HCT116 (cell line): ENCODE data around the gene ALOX12B. TPM values are rescaled to one million over a fixed set of nuclear protein-coding genes. Genes with fewer than 3 reads are reported as not detected.

Source experiments
- ATAC-seq: fragments of 200-7000 bp; cut with Tn5 transposase; 2 replicates; pipeline ENCODE4 v1.9.1; 2020; ENCODE audit warnings: mild to moderate bottlenecking, moderate library complexity
- BruUV-seq: library from RNA; stranded (reverse); fragments of 400-500 nt; replicated peaks from 2 replicates; lab custom pipeline; 2021; lab: Mats Ljungman, UMichigan
- CTCF ChIA-PET: fragments of 300-600 bp; sonication (Branson Sonifier 250); formaldehyde crosslinking; loops from one replicate; lab custom pipeline; 2021; ENCODE audit warnings: antibody characterized with exemption; lab: Charles Lee
- POLR2A ChIA-PET: fragments of 300-600, 350-600 bp; sonication (Branson Sonifier 250); formaldehyde crosslinking; loops from one replicate; lab custom pipeline; 2021; ENCODE audit warnings: antibody characterized with exemption; lab: Charles Lee
- RAD21 ChIA-PET, 2 experiments: fragments of 300-600 bp; sonication (Branson Sonifier 250); formaldehyde crosslinking; loops; one replicate each; lab custom pipeline; 2023; ENCODE audit warnings: low total read pairs in 2 of 2; ENCODE audit not compliant: uncharacterized antibody in 2 of 2, unreplicated experiment in 2 of 2, low non-redundant PET in 1 of 2; lab: Charles Lee
- DNase-seq: peaks from one replicate; pipeline ENCODE4 v3.0.0-alpha.2; 2010; ENCODE audit warnings: low read depth, low spot score
- H2AFZ ChIP-seq: fragments of 200-600 bp; shearing (Covaris generic), sonication (generic); 2 replicates; pipeline ENCODE4 v1.6.1; 2017; ENCODE audit warnings: low read depth, mixed run types, mixed read lengths, antibody characterized with exemption, low read length; ENCODE audit not compliant: poor library complexity, severe bottlenecking
- H3K27ac ChIP-seq: 2 replicates; pipeline ENCODE4 v1.5.1; 2012; ENCODE audit warnings: low read depth, low read length
- H3K27me3 ChIP-seq: fragments of 200-600 bp; sonication (generic); 2 replicates; pipeline ENCODE4 v1.6.1; 2016; ENCODE audit warnings: mixed run types, low read length, mixed read lengths; ENCODE audit not compliant: insufficient read depth
- H3K36me3 ChIP-seq, 2 experiments: fragments of 200-500 bp in 1 of 2; fragments of 200-600 bp in 1 of 2; sonication (Bioruptor generic) in 1 of 2; sonication (generic) in 1 of 2; 2 replicates each; pipeline versions ENCODE4 v1.5.1 to v1.6.1; 2014 to 2016; ENCODE audit warnings: low read length in 2 of 2, inconsistent platforms in 1 of 2, mixed read lengths in 1 of 2, mixed run types in 1 of 2; ENCODE audit not compliant: insufficient read depth in 2 of 2, control insufficient read depth in 1 of 2
- H3K4me1 ChIP-seq, 2 experiments: fragments of 200-600 bp in 1 of 2; sonication (generic) in 1 of 2; 2 replicates each; pipeline versions ENCODE4 v1.5.1 to v1.6.1; 2012 to 2017; ENCODE audit warnings: low read length in 2 of 2, inconsistent platforms in 1 of 2, mild to moderate bottlenecking in 1 of 2, mixed read lengths in 1 of 2, mixed run types in 1 of 2, moderate library complexity in 1 of 2; ENCODE audit not compliant: insufficient read depth in 2 of 2, control insufficient read depth in 1 of 2
- H3K4me2 ChIP-seq: fragments of 200-600 bp; sonication (generic); 2 replicates; pipeline ENCODE4 v1.6.1; 2017; ENCODE audit warnings: mixed run types, low read length, mixed read lengths
- H3K4me3 ChIP-seq, 2 experiments: fragments of 200-600 bp in 1 of 2; sonication (generic) in 1 of 2; replicated peaks in 1 of 2; 2 replicates each; pipeline ENCODE4 v1.5.1; 2011 to 2016; ENCODE audit warnings: low read length in 2 of 2, control low read depth in 1 of 2, low read depth in 1 of 2, mild to moderate bottlenecking in 1 of 2, mixed read lengths in 1 of 2, mixed run types in 1 of 2
- H3K79me2 ChIP-seq: fragments of 200-600 bp; sonication (generic); 2 replicates; pipeline ENCODE4 v1.6.1; 2017; ENCODE audit warnings: mild to moderate bottlenecking, mixed run types, low read length, moderate library complexity, mixed read lengths; ENCODE audit not compliant: insufficient read depth
- H3K9ac ChIP-seq: fragments of 200-600 bp; sonication (generic); 2 replicates; pipeline ENCODE4 v1.6.1; 2016; ENCODE audit warnings: low read length, mixed read lengths
- H3K9me2 ChIP-seq: fragments of 200-600 bp; sonication (generic), shearing (Covaris generic); 2 replicates; pipeline ENCODE4 v1.6.1; 2017; ENCODE audit warnings: mixed run types, mild to moderate bottlenecking, moderate library complexity; ENCODE audit not compliant: insufficient read depth
- H3K9me3 ChIP-seq, 2 experiments: fragments of 200-500 bp in 1 of 2; fragments of 200-600 bp in 1 of 2; sonication (Bioruptor generic) in 1 of 2; sonication (generic) in 1 of 2; 2 replicates each; pipeline ENCODE4 v1.6.1; 2014 to 2017; ENCODE audit warnings: low read length in 2 of 2, mixed read lengths in 2 of 2, inconsistent platforms in 1 of 2, low read depth in 1 of 2, mild to moderate bottlenecking in 1 of 2, mixed run types in 1 of 2, moderate library complexity in 1 of 2; ENCODE audit not compliant: control insufficient read depth in 1 of 2, insufficient read depth in 1 of 2
- H4K20me1 ChIP-seq: fragments of 200-600 bp; sonication (generic), shearing (Covaris generic); 2 replicates; pipeline ENCODE4 v1.6.1; 2017; ENCODE audit warnings: mixed run types, mild to moderate bottlenecking, moderate library complexity; ENCODE audit not compliant: insufficient read depth
- EGR1 ChIP-seq: IDR thresholded peaks from 2 replicates; pipeline ENCODE4 v1.6.1; 2012; ENCODE audit warnings: low read depth
- EZH2 ChIP-seq: fragments of 200-600 bp; sonication (generic); IDR thresholded peaks from 2 replicates; pipeline ENCODE4 v1.6.1; 2017; ENCODE audit warnings: antibody characterized with exemption, mixed run types
- EZH2phosphoT487 ChIP-seq: fragments of 200-600 bp; IDR thresholded peaks from 2 replicates; pipeline ENCODE4 v1.6.1; 2018; ENCODE audit warnings: antibody characterized with exemption, borderline replicate concordance
- FOSL1 ChIP-seq: IDR thresholded peaks from 2 replicates; pipeline ENCODE4 v1.6.1; 2012; ENCODE audit warnings: low read depth
- JUND ChIP-seq: IDR thresholded peaks from 2 replicates; pipeline ENCODE4 v1.6.1; 2012
- POLR2AphosphoS5 ChIP-seq: IDR thresholded peaks from 2 replicates; pipeline ENCODE4 v1.6.1; 2011; ENCODE audit warnings: mild to moderate bottlenecking, low read depth, low read length, moderate library complexity
- RAD21 ChIP-seq: IDR thresholded peaks from 2 replicates; pipeline ENCODE4 v1.6.1; 2012; ENCODE audit warnings: low read depth, mild to moderate bottlenecking
- SIN3A ChIP-seq: IDR thresholded peaks from 2 replicates; pipeline ENCODE4 v1.6.1; 2012; ENCODE audit warnings: low read depth
- SP1 ChIP-seq: IDR thresholded peaks from 2 replicates; pipeline ENCODE4 v1.6.1; 2012; ENCODE audit warnings: low read depth
- SRF ChIP-seq: IDR thresholded peaks from 2 replicates; pipeline ENCODE4 v1.6.1; 2012; ENCODE audit warnings: low read depth
- TCF7L2 ChIP-seq: IDR thresholded peaks from 2 replicates; pipeline ENCODE4 v1.7.0; 2011; ENCODE audit warnings: borderline replicate concordance, inconsistent platforms; ENCODE audit not compliant: insufficient read depth, insufficient read length; ENCODE audit errors: extremely low read depth
- YY1 ChIP-seq: IDR thresholded peaks from 2 replicates; pipeline ENCODE4 v1.6.1; 2011; ENCODE audit warnings: low read length, low read depth, moderate library complexity, mild to moderate bottlenecking; ENCODE audit not compliant: insufficient replicate concordance; ENCODE audit errors: extremely low read depth
- ZFX ChIP-seq: fragments of 450-650 bp; IDR thresholded peaks from 2 replicates; pipeline ENCODE4 v1.6.1; 2017
- ZNF274 ChIP-seq: fragments of 200-500 bp; sonication (Bioruptor generic); IDR thresholded peaks from 2 replicates; pipeline ENCODE4 v1.6.1; 2014; ENCODE audit warnings: mild to moderate bottlenecking, low read depth, low read length, inconsistent platforms
- intact Hi-C: fragments of 100-400 bp; cut with micrococcal nuclease; formaldehyde crosslinking; loops from 2 replicates; pipeline ENCODE4 v1.10.0; 2022
- total RNA-seq: library from RNA; stranded (reverse); gene quantifications from one replicate; pipeline ENCODE4 v1.2.1, GENCODE V29; 2021; ENCODE audit not compliant: unreplicated experiment
- TF ChIP-seq, protein P1 (sequence below): IDR thresholded peaks from 2 replicates; pipeline ENCODE4 v1.6.1; 2012
- TF ChIP-seq, protein P2 (sequence below): IDR thresholded peaks from 2 replicates; pipeline ENCODE4 v1.6.1; 2012

The ALOX12B gene
- total RNA-seq, 1 experiment from 2014 or later, result 3.8 TPM

DNA sequence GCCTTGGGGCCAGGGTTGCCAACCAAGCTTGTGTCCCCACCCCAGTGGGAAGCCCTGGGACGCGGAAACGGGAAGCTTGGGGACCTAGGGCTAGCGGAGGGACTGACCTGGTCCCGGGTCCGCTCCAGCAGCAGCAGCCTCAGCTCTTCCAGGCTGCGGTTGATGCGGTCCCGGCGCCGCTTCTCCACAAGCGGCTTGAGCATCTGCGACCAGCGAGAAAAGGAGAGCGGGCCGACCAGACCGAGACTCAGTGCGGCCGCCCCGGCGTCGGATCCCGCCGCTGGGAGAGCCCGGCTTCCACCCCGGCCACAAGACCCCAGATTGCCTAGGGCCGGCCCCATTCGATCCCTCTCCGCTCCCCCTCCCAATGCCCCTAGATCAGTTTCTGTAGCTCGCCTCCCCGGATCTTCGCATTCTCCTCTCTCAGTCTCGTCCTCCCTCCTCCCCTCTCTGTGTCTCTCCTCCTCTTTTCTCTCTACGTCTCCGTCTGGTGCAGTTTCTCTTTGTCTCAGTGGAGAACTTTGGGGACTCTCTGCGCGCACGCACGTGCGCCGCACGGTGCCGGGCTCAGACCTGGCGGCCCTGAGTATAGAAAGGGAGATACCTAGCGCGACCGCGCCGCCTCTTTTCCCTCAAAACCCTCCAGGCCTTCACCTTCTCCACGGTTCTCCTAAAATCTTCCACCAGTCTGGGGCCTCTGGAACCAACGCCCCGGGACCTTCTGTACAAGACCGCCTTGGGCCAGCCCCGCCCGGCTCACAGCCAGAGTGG is 35.6 kb upstream of the ALOX12B start:
- H3K9me3 ChIP-seq, result no peaks in the 10 kb centered on the region
- peak overlapping the region; percentile 52 to 61 for H3K4me3 ChIP-seq
- no peak overlapping the region for H2AFZ ChIP-seq
- H3K9ac ChIP-seq, result peak overlapping the region; percentile 51
- peaks cover 28 to 80% of the 10 kb centered on the region in 2 experiments for H3K4me1 ChIP-seq
- CTCF ChIA-PET, result no interaction called here
- intact Hi-C loops, result loop anchor here (10.0 kb wide), 1 partner anchor 262 kb away; the partner anchor contains the start of gene RPL26
- no peak for DNase-seq
- peaks cover 3% of the 10 kb centered on the region; the same call in 1 of the 2 replicates for H4K20me1 ChIP-seq
- no peaks in the 10 kb centered on the region for H3K36me3 ChIP-seq
- peak overlapping the region; percentile 92 for H3K4me2 ChIP-seq
- H3K79me2 ChIP-seq, result no peaks in the 10 kb centered on the region
- no TSS peak for BruUV-seq
- H3K27ac ChIP-seq, result no peak overlapping the region
- POLR2A ChIA-PET, result interaction anchor here (1.1 to 2.5 kb wide), 3 partner anchors 10 to 172 kb away, joined by 4 to 13 read pairs (median 7); partner anchors contain the start of gene SLC25A35
- no peaks in the 10 kb centered on the region for H3K9me2 ChIP-seq
- H3K27me3 ChIP-seq, result no peaks in the 10 kb centered on the region
- TF ChIP-seq SIN3A (no peak), EGR1 (no peak), POLR2AphosphoS5 (no peak), ZFX (no peak), YY1 (no peak), RAD21 (no peak), FOSL1 (no peak), ZNF274 (no peak), EZH2 (no peak), EZH2phosphoT487 (no peak), JUND (no peak), SRF (no peak), SP1 (no peak), TCF7L2 (no peak)
- TF ChIP-seq, protein P1, sequence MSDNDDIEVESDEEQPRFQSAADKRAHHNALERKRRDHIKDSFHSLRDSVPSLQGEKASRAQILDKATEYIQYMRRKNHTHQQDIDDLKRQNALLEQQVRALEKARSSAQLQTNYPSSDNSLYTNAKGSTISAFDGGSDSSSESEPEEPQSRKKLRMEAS, result no peak
- TF ChIP-seq, protein P2, sequence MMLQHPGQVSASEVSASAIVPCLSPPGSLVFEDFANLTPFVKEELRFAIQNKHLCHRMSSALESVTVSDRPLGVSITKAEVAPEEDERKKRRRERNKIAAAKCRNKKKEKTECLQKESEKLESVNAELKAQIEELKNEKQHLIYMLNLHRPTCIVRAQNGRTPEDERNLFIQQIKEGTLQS, result no peak
- RAD21 ChIA-PET, result no interaction called here
- no peak for ATAC-seq
